Muscle of back (tissue), 13 donors: Measurements from ENCODE around the gene MKKS. TPM values are rescaled to one million over a fixed set of nuclear protein-coding genes. Genes with fewer than 3 reads are reported as not detected.

Experiments used
- DNase-seq, 3 donors: peaks; one replicate each; pipeline versions ENCODE4 v3.0.0 to v3.0.0-alpha.2; 2013
- long read RNA-seq, 9 donors: transcript quantifications; one replicate each; lab custom pipeline, GENCODE V29; 2026
- polyA plus RNA-seq, 10 donors: library from polyadenylated mRNA; unstranded; fragments of 120-200 nt; gene quantifications; one replicate each; pipeline ENCODE4 v1.2.1, GENCODE V29; 2013; ENCODE audit not compliant: insufficient read length in 10 of 10

Gene MKKS
- polyA plus RNA-seq: 10 to 100 TPM; 16.9 to 23.2 (median 20.4) TPM
- long read RNA-seq, donor 1, full-length matches to known transcripts: 4 of 25 reads
- long read RNA-seq, donor 1, partial matches to known transcripts: 21 of 25 reads
- long read RNA-seq, donor 1, other reads (novel, unspliced or antisense): 0 of 25 reads
- long read RNA-seq, donor 2, full-length matches to known transcripts: 3 of 13 reads
- long read RNA-seq, donor 2, partial matches to known transcripts: 10 of 13 reads
- long read RNA-seq, donor 2, other reads (novel, unspliced or antisense): 0 of 13 reads
- long read RNA-seq, donor 3: 0 reads
- long read RNA-seq, donor 4, full-length matches to known transcripts: 5 of 21 reads
- long read RNA-seq, donor 4, partial matches to known transcripts: 16 of 21 reads
- long read RNA-seq, donor 4, other reads (novel, unspliced or antisense): 0 of 21 reads
- long read RNA-seq, donor 5, full-length matches to known transcripts: 13 of 55 reads
- long read RNA-seq, donor 5, partial matches to known transcripts: 42 of 55 reads
- long read RNA-seq, donor 5, other reads (novel, unspliced or antisense): 0 of 55 reads
- long read RNA-seq, donor 6, full-length matches to known transcripts: 6 of 40 reads
- long read RNA-seq, donor 6, partial matches to known transcripts: 34 of 40 reads
- long read RNA-seq, donor 6, other reads (novel, unspliced or antisense): 0 of 40 reads
- long read RNA-seq, donor 7, full-length matches to known transcripts: 3 of 9 reads
- long read RNA-seq, donor 7, partial matches to known transcripts: 6 of 9 reads
- long read RNA-seq, donor 7, other reads (novel, unspliced or antisense): 0 of 9 reads
- long read RNA-seq, donor 8, full-length matches to known transcripts: 6 of 26 reads
- long read RNA-seq, donor 8, partial matches to known transcripts: 20 of 26 reads
- long read RNA-seq, donor 8, other reads (novel, unspliced or antisense): 0 of 26 reads
- long read RNA-seq, donor 9, full-length matches to known transcripts: 1 of 1 reads
- long read RNA-seq, donor 9, partial matches to known transcripts: 0 of 1 reads
- long read RNA-seq, donor 9, other reads (novel, unspliced or antisense): 0 of 1 reads

DNA sequence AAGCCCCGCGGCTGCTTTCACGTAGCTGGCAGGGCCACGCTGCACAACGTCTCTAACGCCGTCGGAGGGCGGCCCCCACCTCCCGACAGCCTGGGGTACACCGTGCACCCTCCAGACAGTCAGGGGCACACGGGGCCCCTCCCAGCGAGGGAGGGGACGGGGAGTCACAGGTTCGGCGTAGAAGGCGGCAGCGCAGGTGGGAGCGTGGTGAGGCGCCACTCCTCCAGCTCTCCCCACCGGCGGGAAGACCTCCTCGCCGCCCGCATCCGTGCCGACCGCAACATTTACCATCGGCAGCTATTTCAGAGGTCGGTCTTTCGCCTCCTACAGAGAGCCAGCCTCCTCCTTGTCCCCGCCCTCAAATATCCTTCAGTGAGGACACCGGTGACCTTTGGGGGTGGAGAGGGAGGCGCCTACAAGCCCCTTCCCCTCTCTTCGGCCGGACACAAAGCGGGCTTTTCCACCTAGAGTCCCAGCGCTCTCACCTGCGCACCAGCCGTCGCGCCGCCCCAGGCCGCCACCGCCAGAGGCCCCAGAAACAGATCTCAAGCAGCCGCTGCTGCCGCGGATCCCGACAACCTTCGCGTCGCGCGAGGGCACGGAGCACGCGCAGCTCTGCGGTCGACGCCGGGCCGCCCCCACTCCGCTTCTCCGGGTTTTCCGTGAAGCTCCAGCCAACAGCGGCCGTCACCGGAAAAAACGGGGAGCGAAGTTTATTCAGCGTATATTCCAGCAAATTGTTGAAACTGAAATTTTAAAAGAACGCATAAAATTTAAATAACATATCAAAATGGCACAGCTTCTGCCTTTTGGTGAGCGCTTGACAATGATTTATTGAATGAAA lies at the start of gene MKKS:
Gene MKKS, minus strand, starts transcription at position 600 of the 844 bp plus-strand sequence. CDS start 20,708 bp downstream, outside the sequence.
- DNase-seq: peak; percentile 92 to 98 (median 95)

DNA sequence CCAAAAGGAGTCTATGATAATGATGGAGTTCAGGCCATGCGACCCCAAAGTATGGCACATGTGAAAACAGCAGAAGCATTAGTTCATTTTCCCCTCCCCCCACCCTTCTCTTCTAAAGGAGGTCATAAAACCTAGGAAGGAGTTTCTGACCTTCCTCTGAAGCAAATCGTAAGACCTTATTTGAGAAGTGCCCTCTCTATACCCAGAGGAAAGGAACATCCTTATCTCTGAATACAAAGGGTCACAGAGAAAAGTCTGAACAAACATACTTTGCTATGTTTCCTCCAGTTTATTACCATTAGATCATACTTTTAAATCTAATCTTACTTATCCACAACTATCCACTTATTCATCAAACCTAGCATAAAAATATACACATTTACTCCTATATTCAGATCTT lies 49.7 kb upstream of the MKKS start:
- DNase-seq: no peak

GRCh38 chr20:10481676-10482075 lies 47.7 kb upstream of the MKKS start:
- DNase-seq: peak in 1 of 3 donors; percentile 30

GRCh38 chr20:10478930-10479329 lies 44.9 kb upstream of the MKKS start:
- no peak for DNase-seq

DNA sequence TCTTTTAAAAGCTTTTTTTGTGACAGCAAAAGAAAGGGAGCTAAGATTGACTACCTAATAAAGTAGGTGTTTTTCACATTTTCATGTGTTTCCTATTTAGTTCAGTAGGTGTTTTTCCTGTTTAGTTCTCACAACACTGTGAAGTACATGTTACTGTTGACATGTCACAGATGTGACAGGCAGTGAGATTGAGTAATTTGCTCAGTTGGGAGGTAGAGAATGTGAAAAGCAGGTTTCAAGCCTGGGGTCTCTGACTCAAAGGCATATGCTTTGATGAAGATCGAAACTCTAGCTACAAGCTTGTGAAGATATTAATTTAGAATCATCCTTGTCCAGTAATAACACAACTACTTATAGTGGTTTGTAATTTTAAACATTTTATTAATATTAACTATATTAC lies 44.2 kb upstream of the MKKS start:
- no peak for DNase-seq

DNA sequence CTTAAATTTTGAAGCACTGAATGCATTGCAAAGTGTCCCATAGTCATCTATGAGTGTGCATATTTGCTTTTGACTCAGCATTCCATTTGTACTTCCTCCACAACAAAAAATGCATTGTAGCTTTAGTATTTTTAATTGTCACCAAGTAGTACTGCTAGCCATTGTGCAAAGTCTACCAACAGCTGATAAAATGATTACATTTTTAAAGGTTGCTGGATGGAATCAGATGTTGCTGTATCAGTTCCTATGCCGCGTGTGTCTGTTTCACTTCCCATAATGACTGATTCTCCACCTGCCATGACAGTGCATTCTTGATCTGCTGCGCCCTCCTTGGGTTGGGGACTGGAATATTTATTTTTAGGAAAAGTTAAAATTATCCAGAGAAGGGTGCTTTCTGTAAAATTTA lies 42.3 kb upstream of the MKKS start:
- DNase-seq: peak in 1 of 3 donors; percentile 44

GRCh38 chr20:10475225-10475624 lies 41.2 kb upstream of the MKKS start:
- no peak for DNase-seq

- DNase-seq: peak in 1 of 3 donors; percentile 30
Measured at GRCh38 chr20:10474606-10475184, 40.7 kb upstream of the MKKS start.

- no peak for DNase-seq
Measured at GRCh38 chr20:10472871-10473270, 38.8 kb upstream of the MKKS start.

DNA sequence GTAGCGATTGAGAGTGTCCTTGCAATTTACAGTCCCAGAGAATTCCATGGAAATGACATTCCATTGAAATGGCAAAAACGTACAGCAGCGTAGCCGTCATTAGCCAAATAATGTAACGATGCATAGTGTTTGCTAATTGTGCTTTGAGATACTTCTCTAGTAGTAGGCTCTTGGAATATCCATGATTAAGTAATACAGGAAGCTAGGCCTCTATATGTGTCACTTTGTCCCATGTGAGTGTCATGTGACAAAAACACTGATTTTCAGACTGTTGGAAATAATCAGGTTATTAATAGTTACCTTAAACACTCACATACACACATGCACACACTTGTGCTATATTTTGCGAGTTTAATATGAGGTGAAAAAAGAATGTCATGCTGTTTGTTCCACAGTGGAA lies 36.3 kb upstream of the MKKS start:
- DNase-seq: no peak

GRCh38 chr20:10469599-10469998 lies 35.6 kb upstream of the MKKS start:
- DNase-seq: peak; percentile 80 to 94 (median 85)

DNA sequence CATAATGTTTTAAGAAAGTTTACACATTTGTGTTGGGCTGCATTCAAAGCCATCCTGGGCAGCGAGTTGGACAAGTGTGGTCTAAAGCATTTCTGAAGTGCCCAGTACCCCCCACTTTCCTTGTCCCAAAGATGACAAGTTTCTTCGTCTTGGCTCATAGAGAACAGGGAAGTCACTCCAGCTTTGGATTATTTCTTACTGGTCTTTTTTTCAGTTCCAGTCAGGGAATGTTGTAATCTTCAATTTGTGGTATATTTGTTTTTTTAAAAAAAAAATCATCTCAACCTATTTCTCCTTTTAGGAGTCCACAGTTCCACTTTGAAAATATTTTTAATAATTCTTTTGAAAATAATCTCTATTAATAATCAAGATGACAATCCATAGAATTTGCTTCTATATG lies 35.0 kb upstream of the MKKS start:
- DNase-seq: no peak

GRCh38 chr20:10468340-10468845 lies 34.4 kb upstream of the MKKS start:
- no peak for DNase-seq

DNA sequence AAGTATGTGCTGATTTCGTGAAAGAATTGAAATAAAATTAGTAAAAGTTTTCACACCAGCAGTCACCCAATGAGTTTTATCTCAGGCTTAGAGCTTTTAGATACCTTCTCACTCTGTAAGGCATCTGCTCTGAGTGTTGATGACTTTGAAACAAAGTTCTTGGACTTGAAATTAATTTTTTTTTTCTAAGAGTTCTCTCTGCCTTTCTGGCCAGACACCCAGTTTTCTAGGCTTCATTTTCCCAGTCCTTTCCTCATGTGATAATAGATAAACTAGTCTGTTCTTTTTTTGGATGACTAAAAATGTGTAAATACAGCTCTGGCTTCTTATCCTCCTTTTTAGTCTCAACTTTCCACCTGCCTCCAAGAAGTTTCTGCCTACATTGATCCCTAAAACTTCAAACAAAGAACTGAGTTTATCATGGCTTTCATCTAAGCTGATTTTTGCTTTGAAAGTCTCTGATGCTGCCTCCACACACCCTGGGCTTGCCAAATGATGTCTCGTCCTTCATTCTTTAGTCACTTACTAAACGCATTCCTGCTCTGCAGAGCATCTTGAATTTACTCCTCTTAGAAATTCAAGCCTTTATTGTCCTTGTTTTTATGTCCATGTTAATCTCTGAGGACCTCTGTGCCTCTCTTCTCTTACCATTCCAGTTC lies 33.8 kb upstream of the MKKS start:
- DNase-seq: peak in 1 of 3 donors; percentile 42

- peak in 1 of 3 donors; percentile 57 for DNase-seq
Measured at GRCh38 chr20:10466855-10467254, 32.8 kb upstream of the MKKS start.

DNA sequence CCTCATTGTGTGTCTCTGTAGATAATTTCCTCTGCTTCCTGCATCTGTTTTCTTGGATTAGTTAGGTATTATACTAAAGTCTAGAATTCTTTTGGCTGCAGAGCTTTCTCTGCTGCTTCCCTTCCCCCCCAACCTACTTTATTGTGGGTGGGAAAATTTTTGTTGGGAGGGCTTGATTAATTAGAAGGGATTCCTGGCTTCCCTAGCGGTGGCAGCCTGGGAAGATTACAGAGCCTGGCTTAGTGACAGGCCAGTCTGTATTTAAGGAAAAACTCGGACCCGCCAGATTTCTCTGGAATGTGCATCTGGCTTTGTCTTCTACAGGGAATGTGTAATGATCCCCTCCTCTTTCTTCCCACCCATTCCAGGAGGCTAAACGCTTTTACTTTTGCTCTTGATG lies 32.3 kb upstream of the MKKS start:
- peak; percentile 60 to 91 (median 82) for DNase-seq

GRCh38 chr20:10465135-10465534 lies 31.1 kb upstream of the MKKS start:
- no peak for DNase-seq

- DNase-seq: no peak
Measured at GRCh38 chr20:10463622-10464021, 29.6 kb upstream of the MKKS start.

DNA sequence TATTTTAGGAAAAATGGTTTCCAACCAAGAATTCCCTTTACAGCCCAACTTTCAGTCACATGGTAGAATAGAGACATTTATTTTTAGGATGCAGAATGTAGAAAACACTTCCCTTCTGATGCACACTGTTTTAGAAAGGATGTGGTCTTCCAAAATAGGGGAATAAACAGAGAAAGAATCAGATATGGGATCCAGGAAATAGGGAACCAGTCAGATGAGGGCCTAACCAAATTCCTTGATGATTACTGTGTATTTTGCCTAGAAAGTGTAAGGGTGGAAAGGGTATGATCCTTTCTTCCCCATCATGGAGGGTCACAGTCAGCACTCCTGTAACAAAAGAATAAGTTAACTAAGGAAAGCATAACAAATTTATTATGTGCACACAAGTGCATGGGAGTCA lies 28.5 kb upstream of the MKKS start:
- no peak for DNase-seq

- no peak for DNase-seq
Measured at GRCh38 chr20:10461495-10461894, 27.5 kb upstream of the MKKS start.
